H1 (cell line): ENCODE measurements around the gene NTRK2. TPM values are rescaled to one million over a fixed set of nuclear protein-coding genes. Genes with fewer than 3 reads are reported as not detected.

Experiments
- CTCF ChIA-PET: fragments of 300-600 bp; sonication (Branson Sonifier 250); formaldehyde crosslinking; loops from one replicate; lab custom pipeline; 2021; ENCODE audit not compliant: partially characterized antibody; lab: Charles Lee
- POLR2A ChIA-PET: fragments of 300-600 bp; sonication (Branson Sonifier 250); formaldehyde crosslinking; loops from one replicate; lab custom pipeline; 2021; ENCODE audit warnings: inconsistent platforms; ENCODE audit not compliant: partially characterized antibody; lab: Charles Lee
- DNase-seq, 2 experiments: peaks; one replicate each; pipeline versions ENCODE4 v3.0.0 to v3.0.0-alpha.2; 2010 to 2022; ENCODE audit warnings: low spot score in 2 of 2, low read depth in 1 of 2, mixed read lengths in 1 of 2
- FAIRE-seq: peaks from 2 replicates; lab custom pipeline; 2011; peaks lifted over from hg19 to GRCh38; lab: Jason Lieb, UNC
- H2AFZ ChIP-seq: 2 replicates; pipeline ENCODE4 v1.8.1; 2012; ENCODE audit warnings: low read length, inconsistent platforms
- H2AK5ac ChIP-seq: 2 replicates; pipeline ENCODE4 v1.6.1; 2013; ENCODE audit warnings: low read depth, low read length
- H2BK120ac ChIP-seq: replicated peaks from 2 replicates; pipeline ENCODE3; 2013; ENCODE audit warnings: low read depth, low read length, inconsistent platforms
- H2BK12ac ChIP-seq: 2 replicates; pipeline ENCODE4 v1.6.1; 2013; ENCODE audit warnings: low read depth, low read length
- H2BK15ac ChIP-seq: 2 replicates; pipeline ENCODE4 v1.6.1; 2013; ENCODE audit warnings: low read length
- H2BK20ac ChIP-seq: 2 replicates; pipeline ENCODE4 v1.6.1; 2013; ENCODE audit warnings: low read length
- H2BK5ac ChIP-seq: 2 replicates; pipeline ENCODE4 v1.6.1; 2013; ENCODE audit warnings: low read depth, low read length
- H3K14ac ChIP-seq: 2 replicates; pipeline ENCODE4 v1.6.1; 2013; ENCODE audit warnings: inconsistent platforms; ENCODE audit not compliant: insufficient read length
- H3K18ac ChIP-seq: 2 replicates; pipeline ENCODE4 v1.6.1; 2013; ENCODE audit warnings: low read length; ENCODE audit errors: extremely low read depth
- H3K23ac ChIP-seq: 2 replicates; pipeline ENCODE4 v1.6.1; 2013; ENCODE audit warnings: inconsistent platforms; ENCODE audit not compliant: insufficient read length
- H3K23me2 ChIP-seq: 2 replicates; pipeline ENCODE4 v1.6.1; 2013; ENCODE audit warnings: low read depth, low read length
- H3K27ac ChIP-seq: 2 replicates; pipeline ENCODE4 v1.6.1; 2011; ENCODE audit warnings: low read depth, low read length, inconsistent platforms
- H3K27me3 ChIP-seq, 4 experiments: replicated peaks in 1 of 4; 1 replicate in 1 of 4; 2 replicates in 3 of 4; pipeline versions ENCODE4 v1.6.1 to v1.8.1; 2011 to 2013; ENCODE audit warnings: low read length in 3 of 4, mild to moderate bottlenecking in 3 of 4, inconsistent platforms in 2 of 4, mixed read lengths in 2 of 4, moderate library complexity in 1 of 4; ENCODE audit not compliant: control insufficient read depth in 3 of 4, insufficient read depth in 3 of 4; ENCODE audit errors: extremely low read depth in 1 of 4
- H3K36me3 ChIP-seq, 4 experiments: 2 replicates each; pipeline versions ENCODE4 v1.6.1 to v1.8.1; 2011 to 2013; ENCODE audit warnings: mild to moderate bottlenecking in 4 of 4, low read length in 3 of 4, moderate library complexity in 2 of 4, control low read depth in 1 of 4, inconsistent platforms in 1 of 4; ENCODE audit not compliant: insufficient read depth in 4 of 4, control insufficient read depth in 2 of 4
- H3K4ac ChIP-seq: replicated peaks from 2 replicates; pipeline ENCODE3; 2013; ENCODE audit warnings: low read length, low read depth, mixed read lengths, inconsistent platforms; ENCODE audit not compliant: insufficient read length
- H3K4me1 ChIP-seq, 4 experiments: replicated peaks in 1 of 4; 1 replicate in 1 of 4; 2 replicates in 3 of 4; pipeline versions ENCODE4 v1.6.1 to v1.8.1; 2011 to 2013; ENCODE audit warnings: low read length in 3 of 4, inconsistent platforms in 2 of 4, mixed read lengths in 1 of 4; ENCODE audit not compliant: insufficient read depth in 4 of 4, control insufficient read depth in 3 of 4
- H3K4me2 ChIP-seq, 2 experiments: 2 replicates each; pipeline versions ENCODE4 v1.6.1 to v1.8.1; 2011 to 2013; ENCODE audit warnings: low read depth in 2 of 2, low read length in 2 of 2, control low read depth in 1 of 2, inconsistent platforms in 1 of 2, mild to moderate bottlenecking in 1 of 2; ENCODE audit not compliant: insufficient read depth in 1 of 2
- H3K4me3 ChIP-seq, 4 experiments: fragments of 200-600, 300-600 bp in 1 of 4; sonication (generic), shearing (Covaris generic), sonication (Bioruptor Twin) in 1 of 4; 2 replicates each; pipeline versions ENCODE4 v1.5.1 to v1.8.1; 2011 to 2016; ENCODE audit warnings: low read length in 4 of 4, low read depth in 3 of 4, control low read depth in 2 of 4, inconsistent platforms in 2 of 4, mild to moderate bottlenecking in 2 of 4, mixed read lengths in 1 of 4, moderate library complexity in 1 of 4; ENCODE audit not compliant: insufficient read depth in 2 of 4; ENCODE audit errors: extremely low read depth in 1 of 4
- H3K56ac ChIP-seq: replicated peaks from 2 replicates; pipeline ENCODE3; 2013; ENCODE audit warnings: low read depth, mild to moderate bottlenecking, mixed read lengths, low read length, inconsistent platforms; ENCODE audit not compliant: insufficient read length
- H3K79me1 ChIP-seq: 2 replicates; pipeline ENCODE4 v1.6.1; 2013; ENCODE audit warnings: low read depth, low read length, control low read depth
- H3K79me2 ChIP-seq, 2 experiments: 2 replicates each; pipeline versions ENCODE4 v1.6.1 to v1.8.1; 2012 to 2013; ENCODE audit warnings: low read length in 2 of 2, mild to moderate bottlenecking in 2 of 2, inconsistent platforms in 1 of 2; ENCODE audit not compliant: insufficient read depth in 2 of 2, control insufficient read depth in 1 of 2
- H3K9ac ChIP-seq, 4 experiments: replicated peaks in 1 of 4; 1 replicate in 1 of 4; 2 replicates in 3 of 4; pipeline versions ENCODE4 v1.6.1 to v1.8.1; 2011 to 2013; ENCODE audit warnings: low read depth in 3 of 4, low read length in 3 of 4, control low read depth in 2 of 4, mild to moderate bottlenecking in 2 of 4, moderate library complexity in 2 of 4, inconsistent platforms in 1 of 4; ENCODE audit errors: extremely low read depth in 1 of 4
- H3K9me3 ChIP-seq, 2 experiments: 2 replicates each; pipeline versions ENCODE4 v1.6.1 to v1.8.1; 2012 to 2013; ENCODE audit warnings: mild to moderate bottlenecking in 2 of 2, moderate library complexity in 2 of 2, control low read depth in 1 of 2, inconsistent platforms in 1 of 2, low read depth in 1 of 2, low read length in 1 of 2, mixed read lengths in 1 of 2; ENCODE audit not compliant: insufficient read depth in 2 of 2
- H4K20me1 ChIP-seq, 2 experiments: replicated peaks in 1 of 2; 2 replicates each; pipeline versions ENCODE3 to v1.8.1; 2011 to 2013; ENCODE audit warnings: inconsistent platforms in 2 of 2, low read length in 2 of 2, mild to moderate bottlenecking in 1 of 2; ENCODE audit not compliant: insufficient read depth in 2 of 2, control insufficient read depth in 1 of 2
- H4K5ac ChIP-seq: 2 replicates; pipeline ENCODE4 v1.6.1; 2013; ENCODE audit warnings: low read length, low read depth, mixed read lengths, inconsistent platforms; ENCODE audit not compliant: insufficient read length
- H4K8ac ChIP-seq: 2 replicates; pipeline ENCODE4 v1.8.0; 2013; ENCODE audit warnings: mild to moderate bottlenecking, moderate library complexity, low read length, inconsistent platforms; ENCODE audit not compliant: insufficient read depth; ENCODE audit errors: extremely low read depth
- H4K91ac ChIP-seq: replicated peaks from 2 replicates; pipeline ENCODE3; 2013; ENCODE audit warnings: low read length, mixed read lengths, inconsistent platforms; ENCODE audit not compliant: insufficient read length
- CEBPB ChIP-seq: IDR thresholded peaks from 2 replicates; pipeline ENCODE4 v1.6.1; 2012; ENCODE audit warnings: low read depth, low read length
- RFX5 ChIP-seq: IDR thresholded peaks from 2 replicates; pipeline ENCODE4 v1.6.1; 2011; ENCODE audit warnings: low read depth, low read length, improper control_type of control experiment, borderline replicate concordance
- SUZ12 ChIP-seq: fragments of 200-600 bp; sonication (generic); IDR thresholded peaks from 2 replicates; pipeline ENCODE4 v1.6.1; 2012; ENCODE audit warnings: mild to moderate bottlenecking, inconsistent platforms, low read length, moderate library complexity, mixed read lengths
- WGBS, 2 experiments: shearing (Covaris generic) in 1 of 2; methylation state at CpG; one replicate each; pipeline versions ENCODE4 v1.1.6 to v1.1.7; 2013 to 2015; ENCODE audit warnings: low lambda C conversion rate in 2 of 2, mixed read lengths in 2 of 2, inconsistent platforms in 1 of 2, low coverage in 1 of 2, missing lambda C conversion rate in 1 of 2; ENCODE audit not compliant: insufficient replicate concordance in 2 of 2, insufficient coverage in 1 of 2, insufficient read length in 1 of 2; ENCODE audit errors: extremely low coverage in 1 of 2, missing lambda C conversion rate in 1 of 2; 5-methylcytosine and 5-hydroxymethylcytosine counted together
- polyA plus RNA-seq, 7 experiments: library from polyadenylated mRNA; depleted of rRNA in 3 of 7; stranded (reverse) in 5 of 7; unstranded in 2 of 7; fragments of >200 nt in 5 of 7; fragments of 200-250 nt in 2 of 7; gene quantifications; 1 replicate in 5 of 7; 2 replicates in 1 of 7; 4 replicates in 1 of 7; pipeline versions ENCODE4 v1.2.1 to v1.2.3, GENCODE V29; 2011 to 2013; ENCODE audit warnings: missing spikeins in 2 of 7, mixed read lengths in 2 of 7
- total RNA-seq: library from RNA; stranded (reverse); fragmentation: NEBNext Ultra II Directional; extraction: Animal tissue kit (Norgen Biotek cat#: 25700); gene quantifications from 2 replicates; pipeline ENCODE4 v1.2.1, GENCODE V29; 2021

The NTRK2 gene
- total and polyA plus RNA-seq, 2 of the 8 experiments (the other 6 are each of a cell fraction or from before 2014, with no cell fraction given) = 0.03 to 0.04 TPM

GRCh38 chr9:84832453-84832852 is 162.9 kb downstream of the NTRK2 start:
- no peak for DNase-seq
- no peaks in the 10 kb centered on the region for H3K27me3 ChIP-seq
- H3K4me2 ChIP-seq = no peak overlapping the region
- H3K23ac ChIP-seq = no peak overlapping the region
- no peak overlapping the region for H3K18ac ChIP-seq
- no peak overlapping the region for H2BK20ac ChIP-seq
- no peak overlapping the region for H3K14ac ChIP-seq
- H3K36me3 ChIP-seq = no peaks in the 10 kb centered on the region; a peak in 1 of 8 replicates
- no peak overlapping the region for H4K5ac ChIP-seq
- no peak overlapping the region for H2BK15ac ChIP-seq
- H2BK5ac ChIP-seq = 0 out of 2 replicates have a peak overlapping the region, but pooled peaks have one; percentile 18
- H3K27ac ChIP-seq = no peak overlapping the region
- no peak for TF ChIP-seq SUZ12
- TF ChIP-seq CEBPB = peak; percentile 91
- no peak for TF ChIP-seq RFX5
- no peak overlapping the region for H3K4me3 ChIP-seq
- H3K9me3 ChIP-seq = no peaks in the 10 kb centered on the region
- no peaks in the 10 kb centered on the region for H3K79me2 ChIP-seq
- ChIA-PET CTCF (interaction anchor here (1.2 kb wide), 1 partner anchor 30 kb away, joined by 3 read pairs; no protein-coding TSS in a partner anchor), POLR2A (interaction anchor here (0.9 kb wide), 1 partner anchor 18 kb away, joined by 3 read pairs; no protein-coding TSS in a partner anchor)
- no peak overlapping the region for H3K56ac ChIP-seq
- no peak overlapping the region for H4K91ac ChIP-seq
- no peak overlapping the region for H2BK120ac ChIP-seq
- H3K4me1 ChIP-seq = peaks cover 1 to 18% (median 6%) of the 10 kb centered on the region in 4 experiments; a peak in 3 of 7 replicates
- no peaks in the 10 kb centered on the region for H4K20me1 ChIP-seq
- no peak for FAIRE-seq
- no peak overlapping the region for H2AK5ac ChIP-seq
- H4K8ac ChIP-seq = no peak overlapping the region
- WGBS, 2 experiments = 88% methylated on average over 10 of the region's 10 CpGs; no CpG with 5 or more reads in 1 of the 2 experiments
- no peaks in the 10 kb centered on the region for H3K79me1 ChIP-seq
- H2AFZ ChIP-seq = no peak overlapping the region
- H2BK12ac ChIP-seq = peak overlapping the region; percentile 91; the same call in 1 of the 2 replicates
- H3K9ac ChIP-seq = no peak overlapping the region
- no peaks in the 10 kb centered on the region for H3K23me2 ChIP-seq
- H3K4ac ChIP-seq = no peak overlapping the region
